HG02852 (cell line): Measurements from ENCODE around the gene CC2D2B.
A peak's percentile ranks its signal among the peaks of the same experiment; 100 is the strongest.
"Not testable (repeated sequence)": the region's sequence is repeated elsewhere in the genome, so short reads cannot be mapped to it uniquely, and the experiment has no call there.

ENCODE experiments used
- ATAC-seq: cut with Tn5 transposase; IDR thresholded peaks from one replicate; pipeline ENCODE4 v1.9.1; 2021; ENCODE audit warnings: mild to moderate bottlenecking, moderate library complexity; ENCODE audit not compliant: unreplicated experiment

Gene CC2D2B

GRCh38 chr10:95906677-95907455 is 909 bp upstream of the CC2D2B start:
- ATAC-seq, result peak; percentile 38

GRCh38 chr10:95908450-95908849 is 675 bp downstream of the CC2D2B start:
- ATAC-seq, result no peak

GRCh38 chr10:95909561-95909960 is 1.8 kb downstream of the CC2D2B start:
- ATAC-seq, result no peak

GRCh38 chr10:95916039-95916438 is 8.3 kb downstream of the CC2D2B start:
- ATAC-seq, result not testable (repeated sequence)

GRCh38 chr10:95920798-95921426 is 13.1 kb downstream of the CC2D2B start:
- no peak for ATAC-seq

GRCh38 chr10:95925033-95925432 is 17.3 kb downstream of the CC2D2B start:
- no peak for ATAC-seq

- ATAC-seq, result no peak
Measured at GRCh38 chr10:95935429-95935828, 27.7 kb downstream of the CC2D2B start.

GRCh38 chr10:95941115-95941514 is 33.3 kb downstream of the CC2D2B start:
- no peak for ATAC-seq

- ATAC-seq, result peak; percentile 56
Measured at GRCh38 chr10:95963202-95963990, 55.6 kb downstream of the CC2D2B start.

- peak; percentile 17 for ATAC-seq
Measured at GRCh38 chr10:95963991-95964389, 56.2 kb downstream of the CC2D2B start.

- no peak for ATAC-seq
Measured at GRCh38 chr10:95964756-95965155, 57.0 kb downstream of the CC2D2B start.

- ATAC-seq, result no peak
Measured at GRCh38 chr10:95976362-95977229, 68.8 kb downstream of the CC2D2B start.

- no peak for ATAC-seq
Measured at GRCh38 chr10:95982200-95982599, 74.4 kb downstream of the CC2D2B start.

GRCh38 chr10:95987685-95988426 is 80.1 kb downstream of the CC2D2B start:
- peak; percentile 98 for ATAC-seq

GRCh38 chr10:95988702-95989101 is 80.9 kb downstream of the CC2D2B start:
- no peak for ATAC-seq

GRCh38 chr10:95994376-95994775 is 86.6 kb downstream of the CC2D2B start:
- not testable (repeated sequence) for ATAC-seq

GRCh38 chr10:95998255-95998784 is 90.5 kb downstream of the CC2D2B start:
- ATAC-seq, result no peak

GRCh38 chr10:96013956-96014355 is 106.2 kb downstream of the CC2D2B start:
- ATAC-seq, result no peak

- no peak for ATAC-seq
Measured at GRCh38 chr10:96014473-96015102, 106.8 kb downstream of the CC2D2B start.
